GM19351 (cell line): ENCODE measurements around the gene LGALS3BP.
"Not testable (repeated sequence)": the region's sequence is repeated elsewhere in the genome, so short reads cannot be mapped to it uniquely, and the experiment has no call there.

ENCODE experiments used
- ATAC-seq: cut with Tn5 transposase; IDR thresholded peaks from one replicate; pipeline ENCODE4 v1.9.1; 2021; ENCODE audit warnings: mild to moderate bottlenecking, moderate library complexity; ENCODE audit not compliant: unreplicated experiment

Gene LGALS3BP, protein sequence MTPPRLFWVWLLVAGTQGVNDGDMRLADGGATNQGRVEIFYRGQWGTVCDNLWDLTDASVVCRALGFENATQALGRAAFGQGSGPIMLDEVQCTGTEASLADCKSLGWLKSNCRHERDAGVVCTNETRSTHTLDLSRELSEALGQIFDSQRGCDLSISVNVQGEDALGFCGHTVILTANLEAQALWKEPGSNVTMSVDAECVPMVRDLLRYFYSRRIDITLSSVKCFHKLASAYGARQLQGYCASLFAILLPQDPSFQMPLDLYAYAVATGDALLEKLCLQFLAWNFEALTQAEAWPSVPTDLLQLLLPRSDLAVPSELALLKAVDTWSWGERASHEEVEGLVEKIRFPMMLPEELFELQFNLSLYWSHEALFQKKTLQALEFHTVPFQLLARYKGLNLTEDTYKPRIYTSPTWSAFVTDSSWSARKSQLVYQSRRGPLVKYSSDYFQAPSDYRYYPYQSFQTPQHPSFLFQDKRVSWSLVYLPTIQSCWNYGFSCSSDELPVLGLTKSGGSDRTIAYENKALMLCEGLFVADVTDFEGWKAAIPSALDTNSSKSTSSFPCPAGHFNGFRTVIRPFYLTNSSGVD

DNA sequence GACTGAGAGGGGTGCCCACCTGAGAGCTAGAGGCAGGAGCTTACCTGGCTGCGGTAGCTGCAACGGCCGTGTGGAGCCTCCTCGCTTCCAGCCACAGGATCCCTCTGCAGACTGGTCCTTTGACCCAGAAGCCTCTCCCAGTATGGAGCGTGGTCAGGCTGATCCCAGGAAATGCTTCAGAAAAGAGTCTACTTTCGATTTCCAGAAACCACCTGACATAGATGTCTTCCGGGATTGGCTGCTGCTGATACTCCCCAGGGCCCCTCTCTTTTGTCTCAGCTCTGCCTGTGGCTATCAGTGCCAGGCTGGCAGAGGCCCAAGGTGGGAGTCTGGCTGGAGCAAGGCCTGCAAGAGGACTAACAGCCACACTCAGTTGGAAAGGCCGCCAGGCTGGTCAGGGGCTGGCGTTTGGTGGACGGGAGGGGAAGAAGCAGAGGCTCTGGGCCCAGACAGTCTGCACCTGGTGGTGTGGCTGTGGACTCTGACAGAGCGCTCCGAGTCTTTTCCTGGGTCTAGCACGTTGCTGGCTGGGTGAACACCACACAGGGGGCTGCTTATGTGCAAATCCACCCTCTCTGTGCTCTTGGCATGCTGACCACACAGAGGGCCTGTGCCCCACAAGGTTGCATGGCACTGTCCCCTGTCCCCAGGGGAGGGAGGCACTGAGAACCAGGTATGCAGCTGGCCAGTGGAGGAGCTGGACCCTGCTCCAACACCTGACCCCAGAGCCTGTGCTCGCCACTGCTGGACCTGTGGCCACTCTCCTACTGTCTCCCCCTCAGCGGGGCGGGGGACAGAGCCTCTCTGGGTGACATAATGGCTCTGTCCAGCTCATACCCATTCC is at the start of gene LGALS3BP:
TSS of gene LGALS3BP (minus strand) at position 144 of the 844 bp plus-strand sequence. CDS start 2,732 bp downstream, outside the sequence.
- no peak for ATAC-seq

DNA sequence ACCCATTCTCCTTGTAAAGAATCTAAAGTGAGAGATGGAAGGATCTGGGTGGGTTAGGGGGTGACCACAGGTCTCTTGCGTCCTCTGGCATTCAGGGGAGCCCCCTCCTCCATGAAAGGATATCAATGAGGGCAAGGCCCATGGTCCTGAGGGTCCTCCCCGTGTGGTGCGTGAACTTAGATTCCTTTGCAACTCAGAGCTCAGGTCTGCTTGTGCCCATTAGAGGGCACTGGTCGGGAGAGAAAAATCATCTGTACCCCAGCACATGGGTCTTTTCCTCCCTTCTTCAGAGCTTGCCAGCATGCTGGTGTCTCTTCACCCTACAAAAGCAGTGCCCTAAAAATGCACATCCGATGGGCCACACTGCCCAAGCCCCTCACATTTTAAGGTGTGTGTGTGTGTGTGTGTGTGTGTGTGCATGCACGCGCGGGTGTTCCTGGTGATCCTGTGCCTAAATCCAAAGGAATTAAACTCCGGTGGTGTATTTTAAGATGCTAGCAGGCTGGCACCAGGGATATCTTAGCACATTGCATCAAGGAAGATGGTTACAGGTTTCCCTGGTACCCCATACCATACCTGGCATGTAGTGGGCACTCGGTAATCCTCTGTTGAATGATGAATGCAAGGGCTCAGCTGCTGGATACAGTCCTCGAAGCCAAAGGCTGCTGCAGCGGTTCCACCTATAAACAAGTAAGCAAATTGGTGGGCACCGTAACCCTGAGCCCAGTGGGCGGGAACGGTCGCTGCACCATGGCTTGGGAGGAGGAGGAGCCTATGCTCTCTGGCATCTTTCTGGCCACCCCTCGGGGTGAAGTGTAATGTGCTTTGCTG is 49.0 kb upstream of the LGALS3BP start:
- no peak for ATAC-seq

DNA sequence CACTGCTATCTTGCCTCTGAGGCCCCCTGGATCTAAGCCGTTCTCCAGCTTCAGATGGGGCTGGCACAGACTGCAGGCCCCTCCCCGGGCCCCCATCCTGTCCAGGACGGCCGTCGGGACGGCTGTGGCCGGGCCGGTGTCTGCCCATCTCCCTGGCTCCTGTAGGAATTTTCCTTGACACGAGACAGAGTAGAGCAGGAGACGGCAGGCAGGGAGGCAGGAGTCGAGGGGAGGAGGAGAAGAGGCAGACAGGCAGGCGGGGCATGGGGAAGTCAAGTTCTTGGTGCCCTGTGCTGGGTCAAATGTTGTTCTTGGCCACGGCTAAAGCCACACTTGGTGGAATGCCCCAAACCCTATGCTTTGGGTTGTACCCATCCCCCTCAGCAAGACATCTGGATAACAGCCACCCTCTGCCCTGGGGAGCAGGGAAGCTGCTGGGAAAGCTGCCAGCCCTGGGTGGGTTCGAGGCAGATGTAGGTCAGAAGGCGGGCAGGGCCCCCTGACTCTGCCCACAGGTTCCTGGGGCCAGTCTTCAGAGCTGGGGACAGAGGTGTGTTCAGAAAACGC is 48.3 kb upstream of the LGALS3BP start:
- ATAC-seq: no peak

DNA sequence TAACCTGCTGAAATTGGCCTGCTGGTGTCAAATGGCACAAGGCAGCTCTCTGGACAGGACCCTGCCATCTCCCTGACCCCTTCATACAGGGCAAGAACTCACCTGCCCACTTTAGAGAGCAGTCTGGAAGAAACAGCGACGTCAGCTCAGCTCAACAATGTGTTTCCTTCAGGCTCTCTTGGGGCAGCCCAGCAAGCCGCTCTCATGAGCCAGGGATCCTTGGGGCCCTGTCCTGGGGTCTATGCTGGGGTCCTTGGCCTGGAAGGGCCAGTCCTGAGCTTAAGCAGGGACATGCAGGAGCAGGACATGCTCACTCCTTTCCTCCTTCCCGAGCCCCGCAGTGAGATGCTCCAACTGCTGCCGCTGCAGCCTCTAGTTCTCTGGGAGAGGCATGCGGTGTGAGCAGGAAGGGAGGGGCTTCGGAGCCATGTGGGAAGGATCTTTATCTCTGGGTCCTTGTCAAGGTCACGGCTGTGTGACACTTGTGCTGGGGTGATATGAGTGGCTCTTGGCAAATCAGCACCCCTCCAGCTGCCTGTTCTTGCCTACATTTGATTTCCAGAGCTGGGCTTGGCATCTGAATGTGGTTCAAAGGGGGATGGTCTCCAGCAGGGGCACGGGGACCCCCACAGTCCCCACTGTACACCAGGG is 47.7 kb upstream of the LGALS3BP start:
- no peak for ATAC-seq

DNA sequence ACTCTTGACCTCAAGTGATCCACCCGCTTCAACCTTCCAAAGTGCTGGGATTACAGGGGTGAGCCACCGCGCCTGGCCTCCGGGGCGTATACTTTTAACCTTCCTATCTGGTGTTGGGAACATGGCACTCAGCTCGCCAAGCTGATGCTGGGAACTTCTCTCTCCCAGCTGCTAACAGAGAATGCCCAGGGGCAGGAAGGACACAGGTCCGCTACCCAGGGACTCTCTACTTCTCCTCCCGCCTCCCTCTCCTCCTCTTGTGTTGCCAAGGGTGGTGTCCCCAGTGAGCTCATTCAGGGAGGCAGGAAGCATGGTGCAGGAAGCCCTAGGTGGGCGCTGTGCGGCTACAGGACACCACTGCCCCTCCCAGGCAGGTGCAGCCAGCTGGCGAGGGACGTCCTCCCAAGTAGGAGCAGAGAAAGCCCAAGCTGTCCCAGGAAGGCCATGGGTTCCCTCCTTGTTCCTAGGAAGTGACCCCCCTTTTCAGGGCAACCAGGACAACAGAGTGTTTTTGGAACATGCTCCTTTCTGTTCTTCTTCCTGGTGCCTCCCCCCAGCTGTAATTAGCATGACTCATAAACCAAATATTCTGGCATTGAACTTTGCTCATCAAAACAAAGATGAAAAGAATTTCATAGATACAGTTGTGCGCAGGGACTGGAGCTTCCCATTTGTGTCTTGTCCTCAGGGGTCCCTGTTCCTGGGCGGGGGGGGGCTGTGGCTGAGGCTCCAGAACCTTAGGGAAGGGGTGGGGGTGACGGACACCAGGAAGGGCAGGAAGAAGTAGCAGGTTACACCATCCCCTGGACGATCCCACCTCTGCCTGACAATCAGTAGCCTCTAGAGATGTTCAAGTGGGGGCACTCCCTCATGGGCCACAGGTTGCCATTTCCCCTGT is 46.9 kb upstream of the LGALS3BP start:
- ATAC-seq: no peak

DNA sequence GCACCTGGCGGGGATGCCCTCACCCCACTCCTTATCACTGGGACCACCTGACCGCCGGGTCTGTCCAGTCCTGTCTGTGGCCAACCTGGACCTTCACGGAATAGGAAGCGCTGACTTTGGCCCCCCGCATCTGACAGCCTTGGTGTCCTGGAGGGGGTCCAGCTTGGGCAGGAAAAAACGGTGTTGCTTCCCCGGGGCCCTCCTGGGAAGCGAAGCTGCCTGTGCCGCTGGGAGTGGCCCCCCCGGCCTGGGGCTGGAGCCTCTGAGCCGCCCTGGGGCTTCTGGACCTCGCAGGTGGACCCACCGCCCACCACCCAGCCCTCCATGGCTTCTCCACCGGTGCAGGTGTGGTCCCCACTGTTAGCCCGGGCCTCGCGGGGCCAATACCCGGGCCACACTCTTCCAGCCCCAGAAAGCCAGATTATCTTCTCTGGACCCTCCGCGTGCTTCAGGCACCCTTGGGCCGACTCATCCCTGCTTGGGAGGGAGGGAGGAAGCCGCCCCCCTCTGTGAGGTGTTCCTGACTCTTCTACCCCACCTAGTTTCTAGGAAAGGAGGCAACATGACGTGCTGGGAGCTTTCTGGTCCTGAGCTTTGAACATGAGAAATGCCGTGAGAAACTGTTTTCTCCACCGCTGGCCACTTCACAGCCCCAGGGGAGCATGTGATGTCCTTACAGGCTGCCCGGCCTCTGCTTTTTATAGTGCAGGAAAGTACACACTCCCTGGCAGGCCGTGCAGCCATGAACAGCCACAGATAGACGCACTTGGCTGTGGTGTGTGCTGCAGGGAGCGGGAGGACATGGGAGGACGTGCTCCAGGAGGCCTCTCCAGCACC is 45.4 kb upstream of the LGALS3BP start:
- no peak for ATAC-seq

DNA sequence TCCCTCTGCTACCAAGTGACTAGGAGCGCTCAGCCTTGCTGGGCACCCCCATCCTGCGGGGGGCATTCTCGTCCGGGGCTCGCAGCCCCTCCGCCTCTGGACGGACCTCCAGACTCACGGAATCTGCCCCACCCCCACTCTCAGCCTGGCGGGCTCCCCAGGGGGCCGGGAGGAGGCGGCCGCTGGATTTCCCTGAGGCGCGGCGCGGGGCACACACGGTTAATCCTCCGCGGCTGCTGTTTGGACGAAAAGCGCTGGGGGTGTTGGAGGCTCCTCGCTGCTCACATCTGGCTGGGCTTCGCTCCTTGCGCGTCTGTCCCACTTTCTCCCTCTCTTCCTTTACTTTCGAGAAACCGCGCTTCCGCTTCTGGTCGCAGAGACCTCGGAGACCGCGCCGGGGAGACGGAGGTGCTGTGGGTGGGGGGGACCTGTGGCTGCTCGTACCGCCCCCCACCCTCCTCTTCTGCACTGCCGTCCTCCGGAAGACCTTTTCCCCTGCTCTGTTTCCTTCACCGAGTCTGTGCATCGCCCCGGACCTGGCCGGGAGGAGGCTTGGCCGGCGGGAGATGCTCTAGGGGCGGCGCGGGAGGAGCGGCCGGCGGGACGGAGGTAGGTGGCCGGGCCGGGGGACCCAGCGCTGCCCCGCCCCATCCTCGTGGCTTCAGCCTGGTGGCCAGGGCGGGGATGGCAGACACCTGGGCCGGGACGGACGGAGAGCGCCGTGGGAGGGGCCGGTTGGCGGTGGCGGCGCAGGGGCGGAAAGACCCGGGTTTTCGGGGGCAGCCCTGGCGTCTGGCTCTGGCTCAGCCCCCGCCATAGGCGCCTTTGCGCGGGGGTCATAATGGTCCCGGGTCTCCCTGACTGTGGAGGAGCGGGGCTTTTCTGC is 44.4 kb upstream of the LGALS3BP start, which contains the start of gene C1QTNF1:
TSS of gene C1QTNF1 (plus strand) at position 284 of the 886 bp plus-strand sequence. CDS start 19,800 bp downstream, outside the sequence.
- ATAC-seq: no peak

DNA sequence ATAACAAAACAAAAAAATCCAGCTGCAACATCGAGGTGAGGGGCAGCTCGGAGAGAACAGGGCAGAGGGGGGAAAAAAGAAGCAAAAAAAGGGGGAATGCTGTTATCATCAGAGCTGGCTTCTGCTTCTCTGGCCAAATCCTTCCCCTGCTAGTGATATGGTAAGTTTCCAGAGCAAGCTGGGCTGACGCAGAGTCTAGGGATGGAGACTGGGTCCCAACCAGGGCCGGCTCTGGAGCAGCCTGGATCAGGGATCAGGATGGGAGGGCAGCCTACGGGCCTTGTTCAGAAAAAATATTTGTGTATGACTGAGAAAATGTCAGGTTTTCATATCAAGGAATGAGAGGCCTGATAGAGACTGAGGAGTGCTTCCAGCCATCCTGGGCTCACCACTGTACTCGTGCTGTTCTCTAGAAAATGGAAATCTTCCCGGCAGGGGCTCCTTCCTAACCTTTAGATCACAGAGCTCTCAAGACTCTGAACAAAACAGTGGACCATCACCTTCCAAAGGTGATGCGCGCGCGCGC is 43.5 kb upstream of the LGALS3BP start:
- no peak for ATAC-seq

DNA sequence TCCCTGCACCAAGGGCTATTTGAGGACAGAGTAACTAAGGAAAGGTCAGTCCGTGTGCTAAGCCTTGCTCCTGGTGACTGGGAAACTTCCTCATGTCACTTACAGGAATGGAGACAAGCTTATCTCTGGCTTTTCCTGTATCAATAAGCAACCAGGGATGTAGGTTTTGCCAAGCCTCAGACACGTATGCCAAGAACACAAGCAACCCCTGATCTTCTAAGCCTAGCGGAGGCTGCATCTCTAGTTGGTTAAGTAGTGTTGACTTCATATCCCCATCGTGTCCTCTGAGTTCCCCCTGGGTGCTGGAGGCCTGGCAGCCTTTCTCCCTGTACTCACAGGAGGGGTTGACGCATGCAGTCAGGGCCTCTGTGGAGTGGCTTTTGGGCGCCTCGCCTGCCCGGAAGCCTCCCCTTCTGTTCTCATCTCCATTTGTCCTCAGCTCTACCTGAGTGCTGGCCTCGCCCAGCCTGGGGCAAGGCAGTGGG is 42.8 kb upstream of the LGALS3BP start:
- ATAC-seq: no peak

DNA sequence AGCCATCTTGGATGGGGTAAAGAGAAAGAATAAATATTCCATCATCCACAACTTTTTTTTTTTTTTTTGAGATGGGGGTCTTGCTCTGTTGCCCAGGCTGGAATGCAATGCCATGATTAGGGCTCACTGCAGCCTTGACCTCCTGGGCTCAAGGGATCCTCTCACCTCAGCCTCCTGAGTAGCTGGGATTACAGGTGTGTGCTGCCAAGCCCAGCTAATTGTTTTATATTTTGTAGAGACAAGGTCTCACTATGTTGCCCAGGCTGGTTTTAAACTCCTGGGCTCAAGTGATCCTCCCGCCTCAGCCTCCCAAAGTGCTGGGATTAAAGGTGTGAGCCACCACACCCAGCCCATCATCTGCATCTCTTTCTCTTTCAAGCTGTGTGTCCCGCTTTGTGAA is 42.2 kb upstream of the LGALS3BP start:
- ATAC-seq: not testable (repeated sequence)

DNA sequence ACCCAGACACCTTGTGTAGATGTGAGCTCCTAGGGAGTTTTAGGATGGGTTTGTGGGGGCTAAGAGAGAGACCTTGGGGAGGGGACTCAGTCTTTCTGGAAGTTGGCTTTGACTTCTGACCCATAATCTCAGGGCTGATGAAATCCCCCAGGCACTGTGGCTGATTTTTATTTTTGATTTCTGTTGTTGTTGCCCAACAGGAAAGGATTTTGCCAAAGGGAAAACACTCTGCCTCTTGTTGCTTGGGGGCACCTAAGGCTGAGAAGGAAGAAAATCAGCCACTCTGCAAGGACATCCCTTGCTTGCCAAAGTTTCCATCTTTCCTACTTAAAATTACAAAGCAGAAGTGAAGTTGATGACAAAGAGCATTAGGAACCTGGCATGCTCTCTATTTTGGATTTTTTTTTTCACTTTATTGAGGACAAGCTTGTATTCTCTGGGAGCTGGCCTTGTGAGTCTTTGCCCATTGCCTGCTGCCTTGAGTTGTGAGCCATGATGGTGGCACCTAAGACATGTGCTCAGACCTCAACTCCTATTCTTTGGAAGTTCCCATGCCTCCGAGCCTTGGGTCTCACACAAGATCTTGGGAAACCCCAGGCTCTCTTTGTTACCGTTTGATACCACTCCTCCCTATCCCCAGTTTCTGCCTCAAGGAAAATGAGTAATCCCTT is 41.0 kb upstream of the LGALS3BP start:
- no peak for ATAC-seq

DNA sequence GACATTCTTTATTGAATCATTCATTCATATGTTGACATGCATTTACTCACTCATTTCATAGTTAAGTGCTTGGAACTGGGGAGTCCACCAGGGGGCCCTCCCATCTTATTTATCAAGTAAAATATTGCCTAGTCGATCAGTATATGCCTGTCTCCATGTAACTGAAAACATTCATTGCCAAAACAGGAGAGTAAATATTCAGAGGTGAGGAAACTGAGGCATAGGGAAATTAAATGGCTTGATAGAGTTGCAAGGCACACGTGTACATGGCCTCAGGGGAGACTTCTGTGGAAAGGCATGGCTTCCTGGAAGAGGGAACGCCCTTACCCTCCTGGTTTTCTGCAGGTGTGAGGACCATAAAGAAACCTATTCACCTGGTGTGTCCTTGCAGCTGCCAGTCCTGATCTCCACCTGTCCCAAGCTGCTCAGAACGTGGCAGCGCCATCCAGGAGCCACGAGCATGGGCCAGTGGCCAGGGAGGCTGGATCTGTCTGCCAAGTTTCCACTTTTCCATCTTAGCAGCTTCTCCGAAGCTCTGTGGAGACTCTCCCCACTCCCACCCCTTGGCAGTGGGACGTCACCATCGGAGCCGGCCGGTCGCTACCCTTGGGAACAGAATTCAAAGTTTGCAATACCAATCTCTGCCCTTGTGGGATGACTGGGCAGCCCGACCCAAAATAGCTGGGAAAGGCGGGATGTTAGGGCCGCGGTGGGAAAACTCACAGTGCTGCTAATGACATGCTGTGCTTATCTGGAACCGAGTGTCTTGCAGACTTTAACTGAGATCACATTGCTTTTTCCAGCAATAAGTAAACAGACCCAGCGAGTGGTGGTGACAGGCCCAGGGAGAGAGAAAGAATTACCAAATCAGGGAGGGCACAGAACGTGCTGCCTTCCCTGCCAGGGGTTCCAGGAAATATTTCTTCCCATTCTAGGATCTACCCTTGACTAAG is 40.2 kb upstream of the LGALS3BP start:
- no peak for ATAC-seq

DNA sequence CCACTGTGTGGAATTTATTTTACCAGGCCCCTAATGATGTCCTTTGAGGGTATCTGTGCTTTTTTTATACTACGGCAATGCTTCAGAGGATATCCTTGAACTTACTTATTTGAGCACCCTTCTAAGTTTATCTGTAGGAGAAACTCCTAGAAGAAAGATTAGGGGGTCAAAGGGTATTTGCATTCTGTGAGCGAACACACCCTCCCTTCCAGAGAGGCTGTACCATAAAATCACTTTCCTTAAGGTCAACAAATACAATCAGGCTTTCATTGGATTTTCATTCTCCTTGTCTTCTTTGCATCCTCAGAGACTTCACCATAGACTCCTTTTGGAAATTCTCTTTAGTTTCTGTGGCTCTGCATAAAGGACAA is 39.5 kb upstream of the LGALS3BP start:
- ATAC-seq: no peak

DNA sequence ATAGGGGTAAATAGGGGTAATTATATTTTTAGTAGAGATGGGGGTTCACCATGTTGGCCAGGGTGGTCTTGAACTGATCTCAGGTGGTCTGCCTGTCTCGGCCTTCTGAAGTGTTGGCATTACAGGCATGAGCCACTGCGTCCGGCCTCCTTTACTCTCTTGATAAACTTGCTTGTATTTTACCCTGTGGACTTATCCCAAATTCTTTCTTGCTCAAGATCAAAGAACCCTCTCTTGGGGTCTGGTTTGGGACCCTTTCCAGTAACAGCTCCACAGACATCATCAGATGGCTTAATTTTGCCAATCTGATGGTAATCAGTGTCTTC is 38.6 kb upstream of the LGALS3BP start:
- ATAC-seq: no peak
